Neural progenitor cell (in vitro differentiated cells): Measurements from ENCODE around the gene POLR3C. TPM values are rescaled to one million over a fixed set of nuclear protein-coding genes. Genes with fewer than 3 reads are reported as not detected.
A peak's percentile ranks its signal among the peaks of the same experiment; 100 is the strongest.

Experiments used
- DNase-seq: peaks from one replicate; pipeline ENCODE4 v3.0.0-alpha.2; 2016; ENCODE audit warnings: low spot score
- H2AFZ ChIP-seq: fragments of 200-600 bp; sonication (generic); replicated peaks from 2 replicates; pipeline ENCODE4 v1.6.1; 2016; ENCODE audit warnings: antibody characterized with exemption
- H3F3A ChIP-seq: fragments of 200-600 bp; sonication (generic); 2 replicates; pipeline ENCODE4 v1.6.1; 2016; ENCODE audit warnings: antibody characterized with exemption, low read depth
- H3K27ac ChIP-seq: fragments of 200-600 bp; sonication (generic); 2 replicates; pipeline ENCODE4 v1.5.1; 2016; ENCODE audit warnings: mild to moderate bottlenecking
- H3K27me3 ChIP-seq: fragments of 200-600 bp; sonication (generic); 2 replicates; pipeline ENCODE4 v1.6.1; 2016; ENCODE audit warnings: mild to moderate bottlenecking, moderate library complexity
- H3K36me3 ChIP-seq: fragments of 200-600 bp; sonication (generic); 2 replicates; pipeline ENCODE4 v1.5.1; 2016
- H3K4me1 ChIP-seq: fragments of 200-600 bp; sonication (generic); 2 replicates; pipeline ENCODE4 v1.6.1; 2016; ENCODE audit warnings: mixed run types
- H3K4me2 ChIP-seq: fragments of 200-600 bp; sonication (generic); 2 replicates; pipeline ENCODE4 v1.6.1; 2016
- H3K4me3 ChIP-seq: fragments of 200-600 bp; sonication (generic); 2 replicates; pipeline ENCODE4 v1.5.1; 2016
- H3K79me2 ChIP-seq: fragments of 200-600 bp; sonication (generic); 2 replicates; pipeline ENCODE4 v1.6.1; 2016; ENCODE audit warnings: low read depth
- H3K9ac ChIP-seq: fragments of 200-600 bp; sonication (generic); 2 replicates; pipeline ENCODE4 v1.6.1; 2016
- H3K9me3 ChIP-seq: fragments of 200-600 bp; sonication (generic); 2 replicates; pipeline ENCODE4 v1.5.1; 2016; ENCODE audit warnings: low read depth
- H4K20me1 ChIP-seq: fragments of 200-600 bp; sonication (generic); 2 replicates; pipeline ENCODE4 v1.6.1; 2016; ENCODE audit warnings: low read depth
- H3K27ac Mint-ChIP-seq: 3 replicates; pipeline ENCODE4 v1.8.0; 2021; ENCODE audit warnings: mixed read lengths
- H3K27me3 Mint-ChIP-seq: 2 replicates; pipeline ENCODE4 v1.8.0; 2022; ENCODE audit warnings: low read depth, mild to moderate bottlenecking, inconsistent platforms, moderate library complexity, mixed read lengths; ENCODE audit not compliant: insufficient read depth
- H3K36me3 Mint-ChIP-seq: 3 replicates; pipeline ENCODE4 v1.8.0; 2021; ENCODE audit warnings: mixed read lengths
- H3K4me1 Mint-ChIP-seq: 3 replicates; pipeline ENCODE4 v1.8.0; 2021; ENCODE audit warnings: mixed read lengths
- H3K4me3 Mint-ChIP-seq: 3 replicates; pipeline ENCODE4 v1.8.0; 2021; ENCODE audit warnings: mild to moderate bottlenecking, moderate library complexity, mixed read lengths
- H3K9me3 Mint-ChIP-seq: 3 replicates; pipeline ENCODE4 v1.8.0; 2020; ENCODE audit warnings: mixed read lengths
- EZH2 ChIP-seq: fragments of 200-600 bp; sonication (generic); IDR thresholded peaks from 2 replicates; pipeline ENCODE4 v1.6.1; 2017; ENCODE audit warnings: antibody characterized with exemption, mild to moderate bottlenecking, moderate library complexity
- EZH2phosphoT487 ChIP-seq: fragments of 200-600 bp; sonication (generic); IDR thresholded peaks from 2 replicates; pipeline ENCODE4 v1.6.1; 2017; ENCODE audit warnings: antibody characterized with exemption
- total RNA-seq: library from RNA; depleted of rRNA; stranded (reverse); fragments of >200 nt; gene quantifications from 2 replicates; pipeline ENCODE4 v1.2.3, GENCODE V29; 2015; ENCODE audit warnings: low replicate concordance
- TF ChIP-seq, protein P1 (sequence below): fragments of 200-600 bp; sonication (generic); IDR thresholded peaks from 2 replicates; pipeline ENCODE4 v1.5.1; 2017; ENCODE audit warnings: antibody characterized with exemption, mild to moderate bottlenecking

The POLR3C gene
- total RNA-seq, 1 donor from 2014 or later, result 15.6 TPM

- DNase-seq, result no peak
- Histone ChIP-seq H3K4me2 (no peak overlapping the region), H3K79me2 (no peaks in the 10 kb centered on the region), H3K4me3 (no peak overlapping the region), H3K27me3 (no peaks in the 10 kb centered on the region), H3K27ac (no peak overlapping the region), H3K4me1 (no peaks in the 10 kb centered on the region), H2AFZ (no peak overlapping the region), H3K36me3 (peaks cover 8% of the 10 kb centered on the region), H3K9me3 (no peaks in the 10 kb centered on the region), H4K20me1 (no peaks in the 10 kb centered on the region), H3K9ac (no peak overlapping the region), H3F3A (peaks cover 5% of the 10 kb centered on the region)
- Mint-ChIP-seq H3K36me3 (peaks cover 38% of the 10 kb centered on the region), H3K27me3 (no peaks in the 10 kb centered on the region), H3K4me3 (no peak overlapping the region), H3K4me1 (no peaks in the 10 kb centered on the region), H3K27ac (no peak overlapping the region), H3K9me3 (no peaks in the 10 kb centered on the region)
- no peak for TF ChIP-seq EZH2
- TF ChIP-seq, protein P1, sequence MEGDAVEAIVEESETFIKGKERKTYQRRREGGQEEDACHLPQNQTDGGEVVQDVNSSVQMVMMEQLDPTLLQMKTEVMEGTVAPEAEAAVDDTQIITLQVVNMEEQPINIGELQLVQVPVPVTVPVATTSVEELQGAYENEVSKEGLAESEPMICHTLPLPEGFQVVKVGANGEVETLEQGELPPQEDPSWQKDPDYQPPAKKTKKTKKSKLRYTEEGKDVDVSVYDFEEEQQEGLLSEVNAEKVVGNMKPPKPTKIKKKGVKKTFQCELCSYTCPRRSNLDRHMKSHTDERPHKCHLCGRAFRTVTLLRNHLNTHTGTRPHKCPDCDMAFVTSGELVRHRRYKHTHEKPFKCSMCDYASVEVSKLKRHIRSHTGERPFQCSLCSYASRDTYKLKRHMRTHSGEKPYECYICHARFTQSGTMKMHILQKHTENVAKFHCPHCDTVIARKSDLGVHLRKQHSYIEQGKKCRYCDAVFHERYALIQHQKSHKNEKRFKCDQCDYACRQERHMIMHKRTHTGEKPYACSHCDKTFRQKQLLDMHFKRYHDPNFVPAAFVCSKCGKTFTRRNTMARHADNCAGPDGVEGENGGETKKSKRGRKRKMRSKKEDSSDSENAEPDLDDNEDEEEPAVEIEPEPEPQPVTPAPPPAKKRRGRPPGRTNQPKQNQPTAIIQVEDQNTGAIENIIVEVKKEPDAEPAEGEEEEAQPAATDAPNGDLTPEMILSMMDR, result no peak
- no peak for TF ChIP-seq EZH2phosphoT487
These were observed 13.7 kb downstream of the POLR3C start for GRCh38 chr1:145837656-145838055.

DNA sequence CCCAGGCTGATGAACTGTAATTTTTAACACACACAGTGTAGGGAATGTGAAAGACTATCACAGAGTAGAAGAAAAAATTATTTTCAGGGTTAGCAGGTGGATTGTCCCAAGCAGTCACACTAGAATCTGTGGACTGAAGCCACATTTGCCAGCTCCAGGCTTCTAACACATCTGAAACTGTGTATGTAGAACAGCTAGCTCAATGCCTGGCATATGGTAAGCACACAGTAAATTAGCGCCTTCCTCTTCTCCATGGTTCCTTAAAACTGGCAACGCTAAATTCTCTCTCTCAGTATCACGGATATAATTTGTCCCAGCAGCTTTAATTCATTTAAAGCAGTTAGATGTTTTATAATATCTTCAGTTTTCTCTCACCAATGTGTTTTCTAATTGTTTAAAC, 19.0 kb downstream of the POLR3C start:
- Mint-ChIP-seq H3K9me3 (no peaks in the 10 kb centered on the region), H3K36me3 (peaks cover 21% of the 10 kb centered on the region), H3K27ac (no peak overlapping the region), H3K27me3 (peaks cover 2% of the 10 kb centered on the region), H3K4me3 (no peak overlapping the region), H3K4me1 (peaks cover 3% of the 10 kb centered on the region)
- DNase-seq, result no peak
- Histone ChIP-seq H4K20me1 (no peaks in the 10 kb centered on the region), H3K4me3 (no peak overlapping the region), H3K9ac (no peak overlapping the region), H3K79me2 (no peaks in the 10 kb centered on the region), H3K27ac (no peak overlapping the region), H3K36me3 (no peaks in the 10 kb centered on the region), H3K27me3 (peaks cover 11% of the 10 kb centered on the region), H3K4me2 (no peak overlapping the region), H3F3A (peaks cover 33% of the 10 kb centered on the region), H2AFZ (no peak overlapping the region), H3K9me3 (no peaks in the 10 kb centered on the region), H3K4me1 (no peaks in the 10 kb centered on the region)
- no peak for TF ChIP-seq EZH2phosphoT487
- TF ChIP-seq EZH2, result no peak
- TF ChIP-seq, protein P1, result no peak

GRCh38 chr1:145845144-145845513, 21.1 kb downstream of the POLR3C start:
- DNase-seq, result no peak
- Histone ChIP-seq H3K27ac (no peak overlapping the region), H3F3A (peaks cover 33% of the 10 kb centered on the region), H3K36me3 (no peaks in the 10 kb centered on the region), H3K9ac (no peak overlapping the region), H3K27me3 (peaks cover 11% of the 10 kb centered on the region), H4K20me1 (no peaks in the 10 kb centered on the region), H3K4me2 (peak overlapping the region; percentile 92), H3K79me2 (no peaks in the 10 kb centered on the region), H3K4me1 (no peaks in the 10 kb centered on the region), H3K4me3 (peak overlapping the region; percentile 69), H3K9me3 (no peaks in the 10 kb centered on the region), H2AFZ (no peak overlapping the region)
- Mint-ChIP-seq H3K9me3 (no peaks in the 10 kb centered on the region), H3K36me3 (peaks cover 21% of the 10 kb centered on the region), H3K4me3 (no peak overlapping the region), H3K4me1 (peaks cover 3% of the 10 kb centered on the region), H3K27me3 (peaks cover 2% of the 10 kb centered on the region), H3K27ac (no peak overlapping the region)
- TF ChIP-seq EZH2, result no peak
- TF ChIP-seq EZH2phosphoT487, result no peak
- TF ChIP-seq, protein P1, result no peak
